Gastroesophageal sphincter (tissue), 3 donors: ENCODE data around the gene PCDH9.

Source experiments
- CTCF ChIP-seq, 4 experiments: fragments of 200-600 bp in 2 of 4; fragments of 450-650 bp in 2 of 4; sonication (generic) in 1 of 4; IDR thresholded peaks; one replicate each; pipeline ENCODE4 v1.5.1; 2017 to 2019; ENCODE audit warnings: antibody characterized with exemption in 4 of 4, mild to moderate bottlenecking in 2 of 4, moderate library complexity in 2 of 4
- EP300 ChIP-seq: sonication (generic); formaldehyde crosslinking; IDR thresholded peaks from one replicate; pipeline ENCODE4 v1.6.1; 2017; ENCODE audit warnings: antibody characterized with exemption, mild to moderate bottlenecking

GRCh38 chr13:66974889-66975288, 255.2 kb downstream of the PCDH9 start:
- TF ChIP-seq EP300 = no peak
- TF ChIP-seq CTCF (IDR thresholded peaks at IDR 0.05) = no peak
